LNCAP (cell line): ENCODE results near the gene IPO4.

Experiments used
- TF ChIP-seq, protein P1 (sequence below): fragments of 450-650 bp; IDR thresholded peaks from 2 replicates; pipeline ENCODE4 v1.5.1; 2017; ENCODE audit warnings: mild to moderate bottlenecking

Gene IPO4

GRCh38 chr14:24212924-24213865, 24.6 kb upstream of the IPO4 start, which contains the start of gene CHMP4A:
TSS of gene CHMP4A (minus strand) at chr14:24213488. CDS start at chr14:24213439, 49 bp downstream.
- TF ChIP-seq, protein P1, sequence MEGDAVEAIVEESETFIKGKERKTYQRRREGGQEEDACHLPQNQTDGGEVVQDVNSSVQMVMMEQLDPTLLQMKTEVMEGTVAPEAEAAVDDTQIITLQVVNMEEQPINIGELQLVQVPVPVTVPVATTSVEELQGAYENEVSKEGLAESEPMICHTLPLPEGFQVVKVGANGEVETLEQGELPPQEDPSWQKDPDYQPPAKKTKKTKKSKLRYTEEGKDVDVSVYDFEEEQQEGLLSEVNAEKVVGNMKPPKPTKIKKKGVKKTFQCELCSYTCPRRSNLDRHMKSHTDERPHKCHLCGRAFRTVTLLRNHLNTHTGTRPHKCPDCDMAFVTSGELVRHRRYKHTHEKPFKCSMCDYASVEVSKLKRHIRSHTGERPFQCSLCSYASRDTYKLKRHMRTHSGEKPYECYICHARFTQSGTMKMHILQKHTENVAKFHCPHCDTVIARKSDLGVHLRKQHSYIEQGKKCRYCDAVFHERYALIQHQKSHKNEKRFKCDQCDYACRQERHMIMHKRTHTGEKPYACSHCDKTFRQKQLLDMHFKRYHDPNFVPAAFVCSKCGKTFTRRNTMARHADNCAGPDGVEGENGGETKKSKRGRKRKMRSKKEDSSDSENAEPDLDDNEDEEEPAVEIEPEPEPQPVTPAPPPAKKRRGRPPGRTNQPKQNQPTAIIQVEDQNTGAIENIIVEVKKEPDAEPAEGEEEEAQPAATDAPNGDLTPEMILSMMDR, result no peak

GRCh38 chr14:24211311-24211710, 22.7 kb upstream of the IPO4 start:
- TF ChIP-seq, protein P1, result no peak

DNA sequence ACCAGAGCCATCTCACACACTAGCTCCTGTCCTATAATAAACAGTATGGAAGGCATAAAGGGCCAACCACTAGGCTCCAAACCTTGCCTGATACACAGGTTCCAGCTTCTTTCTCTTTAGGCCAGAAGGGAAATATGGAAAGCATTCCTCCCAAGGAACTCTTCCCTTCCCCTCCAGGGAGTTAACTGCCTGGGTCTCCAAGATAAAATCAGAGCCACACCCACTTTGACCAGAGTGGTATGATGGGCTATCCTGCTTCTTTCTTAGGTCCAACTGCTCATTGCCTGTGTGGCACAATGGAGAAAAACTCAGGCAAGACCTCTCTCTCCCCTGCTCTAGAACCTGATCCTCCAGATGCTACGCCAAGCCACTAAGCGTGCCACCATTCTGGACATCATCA, 19.0 kb upstream of the IPO4 start:
- TF ChIP-seq, protein P1, result no peak

DNA sequence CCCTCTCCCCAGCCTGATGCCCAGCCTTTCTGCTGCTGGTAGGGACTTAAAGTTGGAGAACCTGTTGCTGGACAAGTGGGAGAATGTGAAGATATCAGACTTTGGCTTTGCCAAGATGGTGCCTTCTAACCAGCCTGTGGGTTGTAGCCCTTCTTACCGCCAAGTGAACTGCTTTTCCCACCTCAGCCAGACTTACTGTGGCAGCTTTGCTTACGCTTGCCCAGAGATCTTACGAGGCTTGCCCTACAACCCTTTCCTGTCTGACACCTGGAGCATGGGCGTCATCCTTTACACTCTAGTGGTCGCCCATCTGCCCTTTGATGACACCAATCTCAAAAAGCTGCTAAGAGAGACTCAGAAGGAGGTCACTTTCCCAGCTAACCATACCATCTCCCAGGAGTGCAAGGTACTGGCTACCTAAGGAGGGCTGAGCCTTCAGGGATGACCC, 18.5 kb upstream of the IPO4 start:
- TF ChIP-seq, protein P1, result no peak

DNA sequence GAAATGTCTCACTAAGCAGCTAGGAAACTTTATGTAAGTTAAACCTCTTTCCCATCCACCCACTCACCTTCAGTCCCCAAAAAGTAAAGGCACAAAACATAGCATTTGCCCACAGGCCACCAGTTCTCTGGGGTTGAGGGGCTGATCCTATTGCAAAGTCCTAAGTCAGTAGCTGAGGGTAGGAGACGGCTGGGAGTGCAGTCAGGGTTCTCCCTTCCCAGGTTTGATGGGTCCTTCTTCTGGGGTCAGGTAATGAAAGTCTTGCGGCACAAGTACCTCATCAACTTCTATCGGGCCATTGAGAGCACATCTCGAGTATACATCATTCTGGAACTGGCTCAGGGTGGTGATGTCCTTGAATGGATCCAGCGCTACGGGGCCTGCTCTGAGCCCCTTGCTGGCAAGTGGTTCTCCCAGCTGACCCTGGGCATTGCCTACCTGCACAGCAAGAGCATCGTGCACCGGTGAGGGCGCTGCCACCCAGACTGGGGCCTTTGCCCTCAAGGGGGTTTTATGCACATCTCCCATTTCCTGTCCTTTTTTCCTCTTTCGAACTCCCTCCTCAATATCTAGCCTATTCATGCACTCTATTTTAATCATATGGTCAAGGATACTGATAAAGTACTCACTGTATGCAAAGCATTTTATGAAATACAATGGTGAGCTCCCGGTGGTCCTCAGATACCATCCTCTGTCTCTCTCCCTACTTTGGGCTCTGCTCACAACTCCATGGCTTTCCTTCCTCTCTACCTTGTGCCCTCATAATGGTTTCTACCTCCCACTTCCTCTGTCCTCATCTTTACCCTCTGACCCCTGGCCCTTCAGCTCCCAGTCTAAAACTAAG, 17.9 kb upstream of the IPO4 start:
- TF ChIP-seq, protein P1, result no peak

DNA sequence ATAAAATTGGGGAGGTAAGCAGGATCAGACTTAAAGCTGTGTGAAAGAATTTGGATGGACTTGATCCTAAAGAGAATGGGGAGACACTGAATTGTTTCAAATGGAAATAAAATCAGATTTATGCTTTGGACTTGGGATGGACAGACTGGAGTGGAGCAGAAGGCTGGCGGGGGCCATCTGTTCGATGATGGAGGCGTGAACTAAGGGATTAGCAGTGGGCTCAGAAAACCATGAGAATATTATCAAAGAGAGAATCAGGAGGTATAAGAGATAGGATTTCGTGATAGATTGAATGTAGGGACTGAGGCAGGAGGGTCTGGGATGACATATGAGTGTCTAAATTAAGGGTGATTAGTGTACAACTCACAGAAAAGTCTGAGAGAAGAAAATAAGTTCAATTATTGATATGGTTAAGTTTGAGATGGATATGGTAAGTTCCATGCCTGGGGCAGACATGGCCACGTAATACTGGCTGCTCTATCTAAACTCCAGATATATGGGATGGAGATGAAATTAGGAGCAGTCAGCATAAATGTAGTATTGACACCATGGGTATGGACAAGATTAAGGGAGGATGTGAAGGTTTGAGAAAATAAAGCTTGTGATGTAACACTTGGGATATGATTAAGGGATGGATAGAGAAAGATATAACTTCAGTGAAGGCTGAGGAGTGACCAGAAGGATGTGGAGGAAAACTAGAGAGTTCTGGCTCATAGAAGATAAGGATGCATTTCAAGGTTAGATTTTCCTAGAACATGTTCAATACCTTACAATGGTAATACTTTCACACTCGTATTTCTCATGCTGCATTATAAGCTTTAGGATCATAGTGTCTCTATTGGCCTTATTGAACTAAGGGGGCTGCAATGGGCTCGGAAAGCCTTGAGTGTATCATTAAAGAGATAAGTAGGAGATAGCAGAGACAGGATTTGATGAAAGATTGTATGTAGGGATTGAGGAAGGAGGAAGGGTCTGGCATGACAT, 15.8 kb upstream of the IPO4 start:
- TF ChIP-seq, protein P1, result no peak
